HG02623 (cell line): Measurements from ENCODE around the gene AP2A2.
"Not testable (repeated sequence)": the region's sequence is repeated elsewhere in the genome, so short reads cannot be mapped to it uniquely, and the experiment has no call there.

Experiments used
- ATAC-seq: cut with Tn5 transposase; IDR thresholded peaks from one replicate; pipeline ENCODE4 v1.9.1; 2021; ENCODE audit warnings: moderate library complexity; ENCODE audit not compliant: unreplicated experiment

Gene AP2A2

DNA sequence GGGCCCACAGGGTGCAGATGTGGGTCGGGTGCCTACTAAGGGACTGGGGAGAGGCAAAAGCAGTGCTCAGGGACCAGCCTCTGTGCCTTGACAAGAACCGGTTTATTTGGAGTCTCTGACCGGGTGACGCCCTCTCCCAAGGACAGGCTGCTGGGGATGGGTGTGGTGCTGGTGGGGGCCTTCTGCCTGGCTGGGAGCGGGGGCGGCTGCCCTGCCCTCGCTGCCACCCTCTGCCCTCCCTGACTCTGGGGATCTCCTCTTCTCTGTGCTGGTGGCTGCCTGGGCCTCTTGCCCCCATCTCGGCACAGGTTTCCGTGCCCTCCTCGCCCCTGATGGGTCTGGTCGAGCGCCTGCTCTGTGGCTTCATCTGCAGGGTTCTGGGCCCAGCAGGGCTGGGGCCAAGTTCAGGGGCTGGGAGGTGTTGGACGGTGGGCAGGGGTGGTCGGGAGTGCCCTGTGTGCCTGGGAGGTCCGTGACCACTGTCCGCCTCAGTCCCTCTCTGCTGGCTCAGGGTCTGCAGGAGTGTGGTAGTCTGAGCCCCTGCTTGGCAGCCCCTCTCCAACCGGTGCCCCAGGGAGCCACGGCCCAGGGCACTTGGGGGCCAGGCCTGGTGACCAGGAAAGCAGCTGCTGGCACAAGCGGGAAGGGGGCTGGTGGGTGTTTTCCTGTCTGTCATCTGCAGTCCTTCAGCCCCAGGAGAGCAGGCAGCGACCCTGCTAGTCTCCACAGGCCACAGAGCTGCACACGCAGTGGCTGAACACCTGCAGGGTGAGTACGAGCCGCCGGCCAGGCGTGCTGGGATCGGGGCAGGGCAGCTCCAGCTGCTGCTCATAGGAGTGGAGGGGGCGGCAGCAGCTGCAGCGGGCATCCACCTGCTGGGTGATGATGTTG, 87.3 kb downstream of the AP2A2 start:
- ATAC-seq = no peak

DNA sequence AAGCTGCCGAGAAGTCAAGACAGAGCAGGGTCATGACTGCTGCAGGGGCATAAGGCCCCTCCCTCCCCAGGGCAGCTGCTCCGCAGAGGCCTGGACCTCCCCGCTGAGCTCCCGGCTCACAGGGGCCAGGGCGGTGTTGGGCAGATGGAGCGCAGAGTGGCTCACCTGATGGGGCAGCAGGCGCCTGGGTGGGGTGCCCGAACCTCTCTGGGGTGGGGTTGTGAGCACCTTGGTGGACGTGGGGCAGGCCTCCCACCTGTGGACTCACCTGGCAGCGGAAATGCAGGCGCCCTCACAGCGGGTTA, 87.9 kb downstream of the AP2A2 start:
- ATAC-seq = no peak

GRCh38 chr11:1014276-1014675, 88.6 kb downstream of the AP2A2 start:
- ATAC-seq = no peak

- ATAC-seq = no peak
Observed at GRCh38 chr11:1015064-1015463, 89.4 kb downstream of the AP2A2 start.

- ATAC-seq = no peak
Observed at GRCh38 chr11:1015826-1016545, 90.3 kb downstream of the AP2A2 start.

GRCh38 chr11:1016610-1017126, 91.0 kb downstream of the AP2A2 start:
- not testable (repeated sequence) for ATAC-seq

GRCh38 chr11:1017269-1018005, 91.8 kb downstream of the AP2A2 start:
- ATAC-seq = no peak

DNA sequence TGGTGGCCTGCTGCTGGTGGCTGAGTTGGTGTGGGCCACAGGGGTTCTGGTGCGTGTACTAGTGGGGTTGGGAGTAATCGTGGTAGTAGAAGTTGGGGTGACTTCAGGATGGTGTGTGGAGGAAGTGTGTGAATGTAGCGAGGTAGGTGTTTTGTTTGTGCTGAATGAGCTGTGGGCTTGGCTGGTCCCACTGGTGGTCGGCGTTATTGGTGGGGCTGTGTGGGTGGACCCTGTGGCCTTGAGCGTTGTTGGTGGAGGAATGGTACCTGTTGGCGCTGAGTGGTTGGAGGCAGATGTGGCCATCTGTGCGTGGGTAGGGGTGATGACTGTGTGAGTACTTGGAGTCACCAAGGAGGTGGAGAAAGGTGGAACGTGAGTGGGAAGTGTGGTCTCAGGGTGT, 92.4 kb downstream of the AP2A2 start:
- no peak for ATAC-seq

GRCh38 chr11:1019321-1019910, 93.7 kb downstream of the AP2A2 start:
- ATAC-seq = no peak

GRCh38 chr11:1020211-1020905, 94.7 kb downstream of the AP2A2 start:
- ATAC-seq = no peak

DNA sequence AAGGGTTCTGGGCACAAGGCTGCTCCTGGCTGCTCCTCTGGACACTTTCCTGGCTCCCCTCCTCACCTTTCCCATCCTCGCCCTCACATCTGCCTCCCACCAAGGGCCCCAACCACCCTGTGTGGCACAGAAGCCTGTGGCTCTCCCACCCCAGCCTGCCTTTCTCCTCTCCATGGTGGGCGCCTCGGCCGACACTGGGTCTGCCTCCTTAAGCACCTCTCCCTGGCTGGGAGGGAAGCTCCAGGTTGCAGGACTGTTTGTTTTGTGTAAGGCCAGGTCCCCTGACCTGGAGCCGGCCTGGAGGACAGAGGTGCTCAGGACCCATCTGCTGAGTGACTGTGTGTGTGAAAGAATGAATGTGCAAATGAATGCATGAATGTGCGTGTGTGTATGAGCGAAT, 96.7 kb downstream of the AP2A2 start:
- no peak for ATAC-seq

- no peak for ATAC-seq
Observed at GRCh38 chr11:1022908-1023810, 97.5 kb downstream of the AP2A2 start.

GRCh38 chr11:1023811-1024596, 98.3 kb downstream of the AP2A2 start:
- no peak for ATAC-seq

DNA sequence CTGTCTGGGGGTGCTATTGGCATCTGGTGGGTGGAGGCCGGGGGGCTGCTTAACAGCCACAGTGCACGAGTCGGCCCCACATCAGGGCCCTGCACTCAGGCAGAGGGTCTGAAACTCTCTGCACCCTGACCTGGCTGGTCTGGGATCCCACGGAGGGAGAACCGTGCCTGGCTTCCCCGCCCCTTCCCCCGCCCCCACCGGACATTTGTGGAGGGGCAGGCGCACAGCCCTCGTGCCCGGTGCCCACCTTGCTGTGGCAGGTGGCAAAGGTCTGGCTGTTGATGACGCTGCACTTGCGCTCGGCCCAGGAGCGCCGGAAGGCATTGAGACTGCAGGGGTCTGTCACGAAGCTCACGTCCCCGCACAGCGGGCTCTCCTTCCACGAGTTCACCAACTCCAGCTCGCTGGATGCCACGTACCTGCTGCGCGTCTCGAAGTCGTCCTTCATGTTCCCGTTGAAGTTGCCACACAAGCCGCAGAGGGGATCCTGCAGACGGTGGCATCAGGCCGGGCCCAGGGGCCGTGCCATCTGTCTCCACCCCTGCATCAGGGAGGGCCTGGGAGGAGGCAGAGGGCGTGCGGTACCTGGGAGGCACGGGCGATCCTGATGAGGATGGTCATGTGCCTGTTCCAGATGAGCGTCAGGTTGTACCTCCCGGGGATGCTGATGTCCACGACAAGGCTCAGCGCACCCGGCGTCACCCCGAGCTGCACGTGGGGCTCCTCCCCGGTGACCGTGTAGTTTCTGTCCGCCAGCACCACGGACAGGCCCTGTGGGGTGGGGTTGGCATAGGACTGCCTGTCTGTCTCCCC, 99.1 kb downstream of the AP2A2 start:
- no peak for ATAC-seq

- ATAC-seq = no peak
Observed at GRCh38 chr11:1025410-1026162, 99.9 kb downstream of the AP2A2 start.

DNA sequence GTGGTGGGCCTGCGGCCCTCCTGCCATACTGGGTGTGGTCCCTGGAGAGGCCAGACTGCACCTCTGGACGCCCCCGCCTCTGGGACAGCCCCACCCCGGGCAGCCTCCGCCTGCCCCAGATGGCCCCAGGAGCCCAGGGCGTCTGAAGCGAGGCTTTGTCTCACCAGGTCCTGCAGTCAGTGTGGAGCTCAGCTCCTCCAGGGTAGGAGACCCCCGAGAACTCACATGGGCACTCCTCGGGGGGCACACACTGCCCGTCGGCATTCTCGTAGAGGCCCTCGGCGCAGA, 100.4 kb downstream of the AP2A2 start:
- no peak for ATAC-seq
